DND-41 (cell line): ENCODE measurements around the gene TUBB6.

Experiments used
- ATAC-seq: fragments of 200-7000 bp; cut with Tn5 transposase; 3 replicates; pipeline ENCODE4 v1.9.1; 2021; ENCODE audit warnings: low read depth; ENCODE audit not compliant: insufficient read depth
- DNase-seq: peaks from one replicate; pipeline ENCODE4 v3.0.0-alpha.2; 2020
- H2AFZ ChIP-seq: 2 replicates; pipeline ENCODE4 v1.6.0; 2012; ENCODE audit warnings: low read depth, low read length
- H3K27ac ChIP-seq: 2 replicates; pipeline ENCODE4 v1.5.1; 2012; ENCODE audit warnings: low read length, inconsistent platforms
- H3K27me3 ChIP-seq: fragments of 200-600 bp; sonication (generic); 2 replicates; pipeline ENCODE4 v1.6.0; 2012; ENCODE audit warnings: low read length, mild to moderate bottlenecking, inconsistent platforms; ENCODE audit not compliant: insufficient read depth, poor library complexity
- H3K36me3 ChIP-seq: 2 replicates; pipeline ENCODE4 v1.5.1; 2012; ENCODE audit warnings: low read length, inconsistent platforms; ENCODE audit not compliant: insufficient read depth
- H3K4me1 ChIP-seq: 2 replicates; pipeline ENCODE4 v1.5.1; 2012; ENCODE audit warnings: mild to moderate bottlenecking, low read length; ENCODE audit not compliant: insufficient read depth
- H3K4me2 ChIP-seq: 2 replicates; pipeline ENCODE4 v1.6.0; 2012; ENCODE audit warnings: mild to moderate bottlenecking, moderate library complexity, low read length, inconsistent platforms; ENCODE audit not compliant: insufficient read depth
- H3K4me3 ChIP-seq, 2 experiments: fragments of 200-600 bp in 1 of 2; shearing (Covaris generic) in 1 of 2; 2 replicates each; pipeline ENCODE4 v1.5.1; 2012 to 2016; ENCODE audit warnings: inconsistent platforms in 2 of 2, low read length in 2 of 2, mild to moderate bottlenecking in 2 of 2, low read depth in 1 of 2, moderate library complexity in 1 of 2
- H3K79me2 ChIP-seq: 2 replicates; pipeline ENCODE4 v1.6.0; 2012; ENCODE audit warnings: low read length, inconsistent platforms; ENCODE audit not compliant: insufficient read depth
- H3K9ac ChIP-seq: 2 replicates; pipeline ENCODE4 v1.6.0; 2012; ENCODE audit warnings: low read depth, mild to moderate bottlenecking, inconsistent platforms, low read length, moderate library complexity
- H3K9me3 ChIP-seq: 2 replicates; pipeline ENCODE4 v1.5.1; 2012; ENCODE audit warnings: low read length, moderate library complexity, mild to moderate bottlenecking, inconsistent platforms; ENCODE audit not compliant: insufficient read depth, severe bottlenecking
- H4K20me1 ChIP-seq: 2 replicates; pipeline ENCODE4 v1.6.0; 2012; ENCODE audit warnings: low read length; ENCODE audit not compliant: insufficient read depth
- EZH2 ChIP-seq: IDR thresholded peaks from 3 replicates; pipeline ENCODE4 v1.6.1; 2012; ENCODE audit warnings: borderline replicate concordance, low read depth, mild to moderate bottlenecking, moderate library complexity, low read length, inconsistent platforms; ENCODE audit not compliant: severe bottlenecking
- TF ChIP-seq, protein P1 (sequence below): IDR thresholded peaks from 2 replicates; pipeline ENCODE4 v1.5.1; 2012; ENCODE audit warnings: borderline replicate concordance, low read length, moderate library complexity, mild to moderate bottlenecking; ENCODE audit not compliant: poor library complexity, severe bottlenecking; ENCODE audit errors: extremely low read depth

TUBB6 gene

DNA sequence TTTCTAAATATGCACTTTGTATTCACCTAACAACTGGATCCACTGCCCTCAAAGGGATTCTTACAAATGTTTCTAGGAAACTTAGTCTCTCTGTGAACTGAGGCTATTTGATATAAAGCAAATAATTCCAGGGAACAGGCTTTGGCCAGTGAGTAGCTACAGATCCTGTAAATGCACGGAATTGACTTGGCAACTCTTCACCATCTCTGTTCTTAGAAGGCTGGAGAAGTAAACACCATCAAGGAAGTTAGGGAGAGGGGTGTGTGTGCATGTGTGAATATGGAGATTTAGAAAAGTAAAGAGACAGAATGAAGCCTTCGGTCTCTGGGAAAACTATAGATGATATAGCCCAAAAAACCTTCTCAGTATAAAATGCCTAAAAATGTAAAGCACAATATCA is 43.2 kb upstream of the TUBB6 start:
- peaks cover 13% of the 10 kb centered on the region for H3K27me3 ChIP-seq
- no peak overlapping the region for H2AFZ ChIP-seq
- ATAC-seq, result no peak
- TF ChIP-seq EZH2, result no peak
- TF ChIP-seq, protein P1, sequence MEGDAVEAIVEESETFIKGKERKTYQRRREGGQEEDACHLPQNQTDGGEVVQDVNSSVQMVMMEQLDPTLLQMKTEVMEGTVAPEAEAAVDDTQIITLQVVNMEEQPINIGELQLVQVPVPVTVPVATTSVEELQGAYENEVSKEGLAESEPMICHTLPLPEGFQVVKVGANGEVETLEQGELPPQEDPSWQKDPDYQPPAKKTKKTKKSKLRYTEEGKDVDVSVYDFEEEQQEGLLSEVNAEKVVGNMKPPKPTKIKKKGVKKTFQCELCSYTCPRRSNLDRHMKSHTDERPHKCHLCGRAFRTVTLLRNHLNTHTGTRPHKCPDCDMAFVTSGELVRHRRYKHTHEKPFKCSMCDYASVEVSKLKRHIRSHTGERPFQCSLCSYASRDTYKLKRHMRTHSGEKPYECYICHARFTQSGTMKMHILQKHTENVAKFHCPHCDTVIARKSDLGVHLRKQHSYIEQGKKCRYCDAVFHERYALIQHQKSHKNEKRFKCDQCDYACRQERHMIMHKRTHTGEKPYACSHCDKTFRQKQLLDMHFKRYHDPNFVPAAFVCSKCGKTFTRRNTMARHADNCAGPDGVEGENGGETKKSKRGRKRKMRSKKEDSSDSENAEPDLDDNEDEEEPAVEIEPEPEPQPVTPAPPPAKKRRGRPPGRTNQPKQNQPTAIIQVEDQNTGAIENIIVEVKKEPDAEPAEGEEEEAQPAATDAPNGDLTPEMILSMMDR, result no peak
- no peak for DNase-seq
- no peak overlapping the region for H3K27ac ChIP-seq
- no peaks in the 10 kb centered on the region for H3K9me3 ChIP-seq
- H3K4me2 ChIP-seq, result no peak overlapping the region
- H4K20me1 ChIP-seq, result no peaks in the 10 kb centered on the region
- no peak overlapping the region for H3K9ac ChIP-seq
- no peaks in the 10 kb centered on the region for H3K36me3 ChIP-seq
- H3K4me1 ChIP-seq, result no peaks in the 10 kb centered on the region
- H3K4me3 ChIP-seq, result no peak overlapping the region
- H3K79me2 ChIP-seq, result no peaks in the 10 kb centered on the region

DNA sequence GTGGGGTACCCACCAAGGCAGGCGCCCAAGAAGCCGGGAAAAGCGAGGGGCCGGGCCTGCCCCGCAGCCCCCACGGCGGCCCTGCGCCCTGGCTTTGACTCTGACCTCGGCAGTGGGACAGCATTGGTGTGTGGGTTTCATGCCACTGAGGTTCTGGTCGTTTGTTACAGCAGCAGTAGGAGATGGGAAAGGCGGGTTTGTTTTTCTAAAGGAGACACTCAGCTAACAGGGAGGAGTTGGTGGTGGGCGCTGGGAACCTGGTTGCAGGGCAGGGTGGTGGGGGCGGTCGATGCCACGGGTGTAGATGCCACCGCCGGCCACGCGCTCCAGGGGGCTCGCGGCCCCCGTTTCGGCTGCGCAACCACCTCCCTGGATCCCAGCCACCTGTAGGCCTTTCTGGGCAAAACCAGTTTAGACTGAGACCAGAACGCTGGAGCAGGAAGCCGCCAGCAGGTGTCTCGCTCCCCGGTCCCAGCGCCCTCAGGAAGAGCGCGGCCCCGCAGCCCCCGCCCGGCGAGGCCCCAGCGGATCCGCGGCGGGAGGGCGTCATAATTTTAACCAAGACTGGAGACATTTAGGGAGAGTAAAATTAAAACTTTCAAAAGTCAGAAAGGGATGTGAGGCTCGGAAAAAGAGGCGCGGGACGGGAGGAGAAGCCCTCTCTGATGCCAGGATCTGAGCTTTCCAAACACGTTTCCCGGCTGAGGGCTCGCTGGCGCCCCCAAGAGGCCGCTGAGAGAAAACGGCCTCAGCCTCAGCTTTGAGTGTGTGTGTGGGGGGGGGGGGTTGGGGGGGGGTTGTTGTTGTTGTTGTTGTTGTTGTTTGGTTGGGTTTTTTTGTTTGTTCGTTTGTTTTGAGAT is 36.4 kb upstream of the TUBB6 start:
- Histone ChIP-seq H3K79me2 (no peaks in the 10 kb centered on the region), H4K20me1 (no peaks in the 10 kb centered on the region), H3K9ac (peak overlapping the region; percentile 62), H3K36me3 (no peaks in the 10 kb centered on the region), H3K27me3 (no peaks in the 10 kb centered on the region), H3K4me2 (peak overlapping the region; percentile 91), H2AFZ (peak overlapping the region; percentile 84), H3K27ac (peak overlapping the region; percentile 76), H3K9me3 (no peaks in the 10 kb centered on the region), H3K4me3 (peak overlapping the region; percentile 55 to 70), H3K4me1 (peaks cover 8% of the 10 kb centered on the region)
- ATAC-seq (peak; percentile 99), DNase-seq (peak; percentile 82)
- TF ChIP-seq, protein P1, result peak; percentile 59
- TF ChIP-seq EZH2, result no peak

DNA sequence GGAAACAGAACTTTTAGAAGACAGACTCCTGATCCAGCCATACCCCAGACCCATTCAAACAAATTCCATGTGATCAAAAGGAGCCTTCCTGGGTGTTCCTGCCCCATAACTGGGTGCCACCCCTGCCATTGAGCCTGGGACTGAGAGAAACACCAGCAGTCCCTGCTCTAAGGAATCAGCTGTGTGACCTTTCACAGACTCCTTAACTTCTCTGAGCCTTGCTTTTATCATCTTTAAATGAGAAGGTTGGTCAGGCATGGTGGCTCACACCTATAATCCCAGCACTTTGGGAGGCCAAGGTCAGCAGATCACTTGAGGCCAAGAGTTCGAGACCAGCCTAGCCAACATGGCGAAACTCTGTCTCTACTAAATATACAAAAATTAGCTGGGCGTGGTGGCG is 33.2 kb upstream of the TUBB6 start:
- H4K20me1 ChIP-seq, result no peaks in the 10 kb centered on the region
- no peak overlapping the region for H3K9ac ChIP-seq
- no peak overlapping the region for H3K4me2 ChIP-seq
- H3K36me3 ChIP-seq, result no peaks in the 10 kb centered on the region
- no peak overlapping the region for H2AFZ ChIP-seq
- peaks cover 8% of the 10 kb centered on the region for H3K4me1 ChIP-seq
- H3K4me3 ChIP-seq, result no peak overlapping the region
- ATAC-seq (no peak), DNase-seq (no peak)
- no peak for TF ChIP-seq EZH2
- TF ChIP-seq, protein P1, result no peak
- H3K27me3 ChIP-seq, result no peaks in the 10 kb centered on the region
- no peak overlapping the region for H3K27ac ChIP-seq
- no peaks in the 10 kb centered on the region for H3K9me3 ChIP-seq
- H3K79me2 ChIP-seq, result no peaks in the 10 kb centered on the region
